ENCODE data around the gene SLC7A14.

The SLC7A14 gene

DNA sequence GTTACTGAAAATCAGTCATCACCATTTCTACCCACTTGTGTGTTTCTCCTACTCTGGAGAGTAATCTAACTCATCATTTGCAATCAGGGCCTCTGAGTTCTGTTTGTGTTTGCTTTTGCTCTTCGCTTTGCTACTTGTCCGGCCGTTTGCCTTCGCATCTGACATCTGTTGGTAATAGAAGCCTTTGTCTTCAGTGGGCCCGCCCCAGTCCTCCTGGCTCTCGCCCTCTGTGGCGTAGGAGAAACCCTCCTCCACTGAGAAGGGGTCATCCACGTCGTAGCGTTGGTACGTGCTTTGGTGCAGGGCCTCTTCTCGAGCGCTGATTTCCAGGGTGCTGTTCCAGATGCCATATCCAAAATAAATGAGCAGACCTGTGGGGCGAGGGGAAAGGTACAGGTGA lies 118.9 kb downstream of the SLC7A14 start:
- no peak for ATAC-seq
- TF ChIP-seq ESRRG (CRISPR knock-in tag; IDR thresholded peaks at IDR 0.05) (no peak), ZC3H10 (CRISPR knock-in tag; IDR thresholded peaks at IDR 0.05) (no peak), GLIS3 (CRISPR knock-in tag; IDR thresholded peaks at IDR 0.05) (no peak), OSR1 (CRISPR knock-in tag; IDR thresholded peaks at IDR 0.05) (no peak), ZNF8 (CRISPR knock-in tag; IDR thresholded peaks at IDR 0.05) (no peak), ZFP30 (CRISPR knock-in tag; IDR thresholded peaks at IDR 0.05) (no peak), ISL1 (CRISPR knock-in tag; IDR thresholded peaks at IDR 0.05) (no peak)
- TF ChIP-seq, protein P1, sequence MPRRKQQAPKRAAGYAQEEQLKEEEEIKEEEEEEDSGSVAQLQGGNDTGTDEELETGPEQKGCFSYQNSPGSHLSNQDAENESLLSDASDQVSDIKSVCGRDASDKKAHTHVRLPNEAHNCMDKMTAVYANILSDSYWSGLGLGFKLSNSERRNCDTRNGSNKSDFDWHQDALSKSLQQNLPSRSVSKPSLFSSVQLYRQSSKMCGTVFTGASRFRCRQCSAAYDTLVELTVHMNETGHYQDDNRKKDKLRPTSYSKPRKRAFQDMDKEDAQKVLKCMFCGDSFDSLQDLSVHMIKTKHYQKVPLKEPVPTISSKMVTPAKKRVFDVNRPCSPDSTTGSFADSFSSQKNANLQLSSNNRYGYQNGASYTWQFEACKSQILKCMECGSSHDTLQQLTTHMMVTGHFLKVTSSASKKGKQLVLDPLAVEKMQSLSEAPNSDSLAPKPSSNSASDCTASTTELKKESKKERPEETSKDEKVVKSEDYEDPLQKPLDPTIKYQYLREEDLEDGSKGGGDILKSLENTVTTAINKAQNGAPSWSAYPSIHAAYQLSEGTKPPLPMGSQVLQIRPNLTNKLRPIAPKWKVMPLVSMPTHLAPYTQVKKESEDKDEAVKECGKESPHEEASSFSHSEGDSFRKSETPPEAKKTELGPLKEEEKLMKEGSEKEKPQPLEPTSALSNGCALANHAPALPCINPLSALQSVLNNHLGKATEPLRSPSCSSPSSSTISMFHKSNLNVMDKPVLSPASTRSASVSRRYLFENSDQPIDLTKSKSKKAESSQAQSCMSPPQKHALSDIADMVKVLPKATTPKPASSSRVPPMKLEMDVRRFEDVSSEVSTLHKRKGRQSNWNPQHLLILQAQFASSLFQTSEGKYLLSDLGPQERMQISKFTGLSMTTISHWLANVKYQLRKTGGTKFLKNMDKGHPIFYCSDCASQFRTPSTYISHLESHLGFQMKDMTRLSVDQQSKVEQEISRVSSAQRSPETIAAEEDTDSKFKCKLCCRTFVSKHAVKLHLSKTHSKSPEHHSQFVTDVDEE (CRISPR knock-in tag; IDR thresholded peaks at IDR 0.05), result no peak

DNA sequence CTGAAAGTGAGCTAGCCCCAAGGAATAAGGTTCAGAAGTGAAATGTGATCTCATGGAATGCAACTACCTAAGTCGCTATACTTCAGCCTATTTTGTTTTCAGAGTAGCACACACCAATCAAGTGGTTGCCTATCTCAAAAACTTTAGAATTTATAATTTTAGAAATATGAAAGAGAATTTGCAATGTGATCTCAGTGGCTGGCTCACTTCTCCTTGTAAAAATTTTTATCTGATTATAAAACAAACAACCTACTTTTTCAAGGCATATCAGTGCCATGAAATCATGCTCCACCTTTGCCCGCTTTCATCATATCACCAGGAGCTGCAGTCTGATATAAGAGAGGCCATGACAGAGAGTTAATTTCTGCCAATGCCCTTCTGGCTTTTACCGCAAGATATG lies 119.9 kb downstream of the SLC7A14 start:
- no peak for ATAC-seq
- TF ChIP-seq, protein P1 (CRISPR knock-in tag; IDR thresholded peaks at IDR 0.05), result no peak
- TF ChIP-seq ARNTL (CRISPR knock-in tag; IDR thresholded peaks at IDR 0.05; ENCODE audit: borderline replicate concordance, low read depth), result no peak
- no peak for TF ChIP-seq ZNF8 (CRISPR knock-in tag; IDR thresholded peaks at IDR 0.05)
- TF ChIP-seq TOX (CRISPR knock-in tag; IDR thresholded peaks at IDR 0.05; ENCODE audit: borderline replicate concordance), result no peak
- no peak for TF ChIP-seq CSDC2 (CRISPR knock-in tag; IDR thresholded peaks at IDR 0.05)
- TF ChIP-seq, protein P2, sequence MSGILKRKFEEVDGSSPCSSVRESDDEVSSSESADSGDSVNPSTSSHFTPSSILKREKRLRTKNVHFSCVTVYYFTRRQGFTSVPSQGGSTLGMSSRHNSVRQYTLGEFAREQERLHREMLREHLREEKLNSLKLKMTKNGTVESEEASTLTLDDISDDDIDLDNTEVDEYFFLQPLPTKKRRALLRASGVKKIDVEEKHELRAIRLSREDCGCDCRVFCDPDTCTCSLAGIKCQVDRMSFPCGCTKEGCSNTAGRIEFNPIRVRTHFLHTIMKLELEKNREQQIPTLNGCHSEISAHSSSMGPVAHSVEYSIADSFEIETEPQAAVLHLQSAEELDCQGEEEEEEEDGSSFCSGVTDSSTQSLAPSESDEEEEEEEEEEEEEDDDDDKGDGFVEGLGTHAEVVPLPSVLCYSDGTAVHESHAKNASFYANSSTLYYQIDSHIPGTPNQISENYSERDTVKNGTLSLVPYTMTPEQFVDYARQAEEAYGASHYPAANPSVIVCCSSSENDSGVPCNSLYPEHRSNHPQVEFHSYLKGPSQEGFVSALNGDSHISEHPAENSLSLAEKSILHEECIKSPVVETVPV (CRISPR knock-in tag; IDR thresholded peaks at IDR 0.05), result no peak
- no peak for TF ChIP-seq ESRRG (CRISPR knock-in tag; IDR thresholded peaks at IDR 0.05)
- TF ChIP-seq, protein P3, sequence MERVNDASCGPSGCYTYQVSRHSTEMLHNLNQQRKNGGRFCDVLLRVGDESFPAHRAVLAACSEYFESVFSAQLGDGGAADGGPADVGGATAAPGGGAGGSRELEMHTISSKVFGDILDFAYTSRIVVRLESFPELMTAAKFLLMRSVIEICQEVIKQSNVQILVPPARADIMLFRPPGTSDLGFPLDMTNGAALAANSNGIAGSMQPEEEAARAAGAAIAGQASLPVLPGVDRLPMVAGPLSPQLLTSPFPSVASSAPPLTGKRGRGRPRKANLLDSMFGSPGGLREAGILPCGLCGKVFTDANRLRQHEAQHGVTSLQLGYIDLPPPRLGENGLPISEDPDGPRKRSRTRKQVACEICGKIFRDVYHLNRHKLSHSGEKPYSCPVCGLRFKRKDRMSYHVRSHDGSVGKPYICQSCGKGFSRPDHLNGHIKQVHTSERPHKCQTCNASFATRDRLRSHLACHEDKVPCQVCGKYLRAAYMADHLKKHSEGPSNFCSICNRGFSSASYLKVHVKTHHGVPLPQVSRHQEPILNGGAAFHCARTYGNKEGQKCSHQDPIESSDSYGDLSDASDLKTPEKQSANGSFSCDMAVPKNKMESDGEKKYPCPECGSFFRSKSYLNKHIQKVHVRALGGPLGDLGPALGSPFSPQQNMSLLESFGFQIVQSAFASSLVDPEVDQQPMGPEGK (CRISPR knock-in tag; IDR thresholded peaks at IDR 0.05; ENCODE audit: borderline replicate concordance), result no peak
- no peak for TF ChIP-seq GLIS3 (CRISPR knock-in tag; IDR thresholded peaks at IDR 0.05)

DNA sequence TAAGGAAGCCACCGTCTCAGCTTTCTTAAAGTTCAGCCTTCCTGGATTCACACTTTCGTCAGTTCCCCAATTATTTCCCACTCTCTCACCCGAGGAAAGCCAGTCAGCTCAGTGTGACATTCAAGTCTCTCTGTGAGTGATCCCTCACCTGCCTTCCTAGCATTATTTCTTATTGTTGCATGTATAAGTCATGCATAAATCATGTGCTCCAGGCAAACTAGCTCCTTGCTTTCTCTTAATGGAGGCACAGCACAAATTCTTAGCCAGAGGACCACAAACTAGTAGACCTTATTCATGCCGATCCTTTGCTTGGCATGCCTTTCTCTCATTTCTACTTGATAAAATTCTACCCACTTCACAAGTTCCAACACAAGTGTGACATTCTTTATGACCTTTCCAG lies 122.9 kb downstream of the SLC7A14 start:
- no peak for ATAC-seq
- TF ChIP-seq, protein P1 (CRISPR knock-in tag; IDR thresholded peaks at IDR 0.05), result no peak
- no peak for TF ChIP-seq ISL1 (CRISPR knock-in tag; IDR thresholded peaks at IDR 0.05)
- TF ChIP-seq GLIS3 (CRISPR knock-in tag; IDR thresholded peaks at IDR 0.05), result no peak
- TF ChIP-seq ARNTL (CRISPR knock-in tag; IDR thresholded peaks at IDR 0.05; ENCODE audit: borderline replicate concordance, low read depth), result no peak
- TF ChIP-seq ZFP30 (CRISPR knock-in tag; IDR thresholded peaks at IDR 0.05), result no peak
- TF ChIP-seq, protein P3 (CRISPR knock-in tag; IDR thresholded peaks at IDR 0.05; ENCODE audit: borderline replicate concordance), result no peak
- TF ChIP-seq TOX (CRISPR knock-in tag; IDR thresholded peaks at IDR 0.05; ENCODE audit: borderline replicate concordance), result no peak
- TF ChIP-seq CSDC2 (CRISPR knock-in tag; IDR thresholded peaks at IDR 0.05), result no peak
- no peak for TF ChIP-seq ZFP3 (CRISPR knock-in tag; IDR thresholded peaks at IDR 0.05)
- TF ChIP-seq, protein P4, sequence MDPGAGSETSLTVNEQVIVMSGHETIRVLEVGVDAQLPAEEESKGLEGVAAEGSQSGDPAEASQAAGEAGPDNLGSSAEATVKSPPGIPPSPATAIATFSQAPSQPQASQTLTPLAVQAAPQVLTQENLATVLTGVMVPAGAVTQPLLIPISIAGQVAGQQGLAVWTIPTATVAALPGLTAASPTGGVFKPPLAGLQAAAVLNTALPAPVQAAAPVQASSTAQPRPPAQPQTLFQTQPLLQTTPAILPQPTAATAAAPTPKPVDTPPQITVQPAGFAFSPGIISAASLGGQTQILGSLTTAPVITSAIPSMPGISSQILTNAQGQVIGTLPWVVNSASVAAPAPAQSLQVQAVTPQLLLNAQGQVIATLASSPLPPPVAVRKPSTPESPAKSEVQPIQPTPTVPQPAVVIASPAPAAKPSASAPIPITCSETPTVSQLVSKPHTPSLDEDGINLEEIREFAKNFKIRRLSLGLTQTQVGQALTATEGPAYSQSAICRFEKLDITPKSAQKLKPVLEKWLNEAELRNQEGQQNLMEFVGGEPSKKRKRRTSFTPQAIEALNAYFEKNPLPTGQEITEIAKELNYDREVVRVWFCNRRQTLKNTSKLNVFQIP (CRISPR knock-in tag; IDR thresholded peaks at IDR 0.05; ENCODE audit: borderline replicate concordance, low read depth), result no peak
- TF ChIP-seq, protein P2 (CRISPR knock-in tag; IDR thresholded peaks at IDR 0.05), result no peak
- no peak for TF ChIP-seq PPARA (CRISPR knock-in tag; IDR thresholded peaks at IDR 0.05; ENCODE audit: borderline replicate concordance)
- TF ChIP-seq ZC3H10 (CRISPR knock-in tag; IDR thresholded peaks at IDR 0.05), result no peak
- no peak for TF ChIP-seq RARB (CRISPR knock-in tag; IDR thresholded peaks at IDR 0.05)
- TF ChIP-seq BACH2 (CRISPR knock-in tag; IDR thresholded peaks at IDR 0.05; ENCODE audit: borderline replicate concordance), result no peak

All from SK-N-SH treated with all-trans-retinoic acid at 6 μM for 48 hours (cell line).